Measurements from ENCODE around the gene ARHGEF39. TPM values are rescaled to one million over a fixed set of nuclear protein-coding genes. Genes with fewer than 3 reads are reported as not detected.
"Not testable (repeated sequence)": the region's sequence is repeated elsewhere in the genome, so short reads cannot be mapped to it uniquely, and the experiment has no call there.

The ARHGEF39 gene
- total RNA-seq, 2 donors from 2014 or later, result 1.6 to 3.1 TPM

DNA sequence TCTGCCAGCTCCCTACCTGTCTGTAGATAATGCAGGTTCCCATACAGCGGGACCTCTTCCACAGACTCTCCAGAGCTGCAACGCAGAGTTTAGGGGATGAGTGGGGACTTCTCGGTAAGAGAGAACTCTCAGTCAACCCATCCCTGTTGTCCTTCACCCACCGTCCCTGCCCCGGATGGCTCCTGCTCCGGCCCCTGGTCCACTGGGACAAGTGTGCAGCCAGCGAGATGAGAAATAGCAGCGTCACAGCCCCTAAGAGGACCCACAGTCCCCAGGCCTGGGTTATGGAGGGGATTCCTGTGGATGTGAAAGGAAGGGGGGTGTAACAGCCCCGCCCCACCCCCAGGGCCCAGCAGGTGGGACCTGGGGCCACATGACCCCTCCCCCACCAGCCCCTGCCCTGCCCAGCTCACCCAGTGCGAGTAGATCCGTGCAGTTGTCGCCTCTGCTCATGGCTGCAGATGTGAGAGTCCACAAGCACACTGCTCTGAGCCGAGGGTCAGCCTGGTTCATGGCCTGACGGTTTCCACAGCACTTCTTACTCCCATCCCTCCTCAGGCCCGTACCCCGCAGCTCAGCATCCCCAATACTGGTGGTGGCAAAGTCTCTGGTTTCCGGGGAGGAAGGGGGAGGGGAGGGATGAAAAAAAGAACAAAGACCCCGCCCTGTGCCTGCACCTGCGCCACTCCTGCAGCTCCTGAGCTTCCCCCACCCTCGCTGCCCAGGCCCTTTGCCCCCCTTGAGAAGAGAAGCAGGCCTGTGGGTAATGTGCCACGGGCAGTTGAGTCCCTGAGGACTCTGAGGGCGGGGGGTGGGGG is 14.4 kb downstream of the ARHGEF39 start, which contains the start of gene SIT1:
Gene SIT1, minus strand, starts transcription at position 591 of the 818 bp plus-strand sequence. Its CDS starts 78 bp downstream, at position 513.
- no peaks in the 10 kb centered on the region for H3K9me3 ChIP-seq (ENCODE audit: control insufficient read depth, low read length, poor library complexity, severe bottlenecking)
- Mint-ChIP-seq H3K4me1 (peaks cover 42% of the 10 kb centered on the region), H3K27me3 (no peaks in the 10 kb centered on the region), H3K36me3 (ENCODE audit: low read depth) (peaks cover 4% of the 10 kb centered on the region), H3K27ac (peak within 1 kb of the TSS; percentile 98), H3K4me3 (peak within 1 kb of the TSS; percentile 98)
- no peak for ATAC-seq
- DNase-seq, result no peak

DNA sequence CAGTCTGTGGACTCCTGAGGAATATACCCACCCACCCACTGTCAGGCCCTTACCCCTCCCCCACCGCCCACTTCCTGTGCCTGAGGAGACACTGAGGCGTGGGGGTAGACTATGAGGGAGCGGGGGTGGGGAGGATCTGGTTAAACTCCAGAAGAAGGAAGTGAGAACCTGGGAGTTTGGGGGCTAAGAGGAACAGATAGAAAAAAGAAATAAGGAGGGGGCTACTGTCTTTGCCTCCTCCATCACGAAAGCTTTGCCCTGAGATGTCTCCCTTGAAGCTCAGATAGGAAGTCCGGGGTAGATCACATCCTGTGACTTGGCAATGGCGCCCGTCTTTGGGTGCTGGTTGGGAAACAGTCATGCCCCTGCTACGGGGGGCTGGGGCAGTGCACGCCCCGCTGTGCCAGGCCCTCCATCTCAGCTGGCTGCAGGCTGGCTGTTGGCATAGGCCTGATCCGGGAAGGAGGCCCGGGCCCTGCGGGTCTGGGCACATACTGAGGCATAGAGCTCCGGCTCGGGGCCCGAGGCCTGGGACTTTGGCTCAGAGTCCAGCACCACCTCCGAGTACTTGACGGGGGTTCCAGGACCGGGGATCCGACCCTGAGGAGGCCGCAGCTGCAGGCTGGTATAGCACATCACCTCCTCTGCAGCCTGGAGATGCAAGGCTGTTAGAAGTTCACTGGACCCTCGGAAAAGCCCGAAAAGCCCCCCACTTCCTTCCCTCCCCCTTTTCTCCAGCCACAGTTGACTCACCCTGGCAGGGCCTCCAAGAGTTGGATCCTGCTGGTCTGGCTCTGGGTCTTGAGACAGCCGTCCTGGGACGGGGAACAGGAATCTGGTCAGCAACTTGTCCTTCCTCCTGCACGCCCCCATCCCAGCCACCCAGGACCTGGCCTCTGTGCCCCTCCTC is 15.3 kb downstream of the ARHGEF39 start:
- ATAC-seq (no peak), DNase-seq (no peak)
- Mint-ChIP-seq H3K4me3 (peak overlapping the region; percentile 98), H3K27ac (peak overlapping the region; percentile 98), H3K36me3 (ENCODE audit: low read depth) (peaks cover 4% of the 10 kb centered on the region), H3K4me1 (peaks cover 42% of the 10 kb centered on the region), H3K27me3 (no peaks in the 10 kb centered on the region)
- no peaks in the 10 kb centered on the region for H3K9me3 ChIP-seq (ENCODE audit: control insufficient read depth, low read length, poor library complexity, severe bottlenecking)

DNA sequence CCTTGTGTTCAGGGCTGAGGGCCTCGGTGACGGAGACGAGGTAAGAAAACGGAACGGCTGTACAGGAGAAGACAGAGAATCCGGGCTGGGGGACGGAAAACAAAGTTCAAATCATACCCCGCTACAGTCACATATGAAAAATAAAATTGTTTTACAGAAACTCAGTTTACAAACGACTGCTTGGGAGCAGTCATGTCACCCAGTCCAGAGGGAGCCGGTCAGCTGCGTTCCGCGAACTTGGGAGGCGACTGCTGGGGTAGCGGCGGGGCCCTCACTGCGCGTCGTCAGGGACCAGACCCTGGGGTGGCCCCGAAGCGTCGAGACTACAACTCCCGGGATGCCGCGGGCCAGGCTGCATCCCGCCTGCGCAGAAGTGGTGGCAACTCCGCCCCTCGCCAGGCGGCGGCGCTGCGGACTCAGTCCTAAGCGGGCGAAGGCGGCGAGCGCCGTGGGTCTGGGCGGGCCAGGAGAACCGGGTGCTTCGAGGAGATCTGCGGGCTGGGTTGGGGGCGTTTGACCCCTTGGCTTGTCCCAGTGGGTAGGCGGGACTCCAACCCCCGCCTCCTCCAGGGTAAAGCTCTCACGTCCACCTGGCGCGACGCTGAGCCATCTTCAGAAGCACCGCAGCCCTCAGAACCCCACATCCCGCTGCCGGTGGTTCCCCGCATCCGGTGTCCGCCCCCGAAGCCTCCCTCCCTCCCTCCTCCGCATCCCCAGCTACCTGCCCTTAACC is 18.3 kb downstream of the ARHGEF39 start:
- Mint-ChIP-seq H3K4me3 (peak overlapping the region; percentile 98), H3K27me3 (no peaks in the 10 kb centered on the region), H3K4me1 (peaks cover 41% of the 10 kb centered on the region), H3K27ac (peak overlapping the region; percentile 98), H3K36me3 (ENCODE audit: low read depth) (peaks cover 4% of the 10 kb centered on the region)
- H3K9me3 ChIP-seq (ENCODE audit: control insufficient read depth, low read length, poor library complexity, severe bottlenecking), result no peaks in the 10 kb centered on the region
- DNase-seq (peak; percentile 89 to 90 (median 90)), ATAC-seq (peak; percentile 89)

DNA sequence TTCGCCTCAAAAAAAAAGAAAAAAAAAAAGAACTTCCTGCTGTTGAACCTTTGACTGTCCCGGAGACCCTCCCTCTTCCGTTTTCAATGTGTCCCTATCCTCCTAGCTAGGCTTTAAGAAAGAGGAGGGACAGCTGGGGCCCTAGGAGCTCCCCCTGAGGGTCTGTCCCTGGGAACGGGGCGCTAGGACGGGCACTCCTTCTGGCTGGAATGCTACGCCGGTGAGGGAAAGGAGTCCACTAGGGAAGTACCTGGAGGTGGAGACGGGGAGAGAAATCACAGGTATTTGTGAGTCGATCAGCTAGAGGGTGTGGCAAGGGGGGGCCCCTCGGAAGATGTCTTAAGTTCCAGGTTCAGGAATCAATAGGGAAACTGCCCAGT is 18.9 kb downstream of the ARHGEF39 start:
- ATAC-seq (no peak), DNase-seq (no peak)
- H3K9me3 ChIP-seq (ENCODE audit: control insufficient read depth, low read length, poor library complexity, severe bottlenecking), result no peaks in the 10 kb centered on the region
- Mint-ChIP-seq H3K4me3 (peak overlapping the region; percentile 98), H3K27ac (peak overlapping the region; percentile 98), H3K36me3 (ENCODE audit: low read depth) (peaks cover 4% of the 10 kb centered on the region), H3K4me1 (peaks cover 37% of the 10 kb centered on the region), H3K27me3 (no peaks in the 10 kb centered on the region)

DNA sequence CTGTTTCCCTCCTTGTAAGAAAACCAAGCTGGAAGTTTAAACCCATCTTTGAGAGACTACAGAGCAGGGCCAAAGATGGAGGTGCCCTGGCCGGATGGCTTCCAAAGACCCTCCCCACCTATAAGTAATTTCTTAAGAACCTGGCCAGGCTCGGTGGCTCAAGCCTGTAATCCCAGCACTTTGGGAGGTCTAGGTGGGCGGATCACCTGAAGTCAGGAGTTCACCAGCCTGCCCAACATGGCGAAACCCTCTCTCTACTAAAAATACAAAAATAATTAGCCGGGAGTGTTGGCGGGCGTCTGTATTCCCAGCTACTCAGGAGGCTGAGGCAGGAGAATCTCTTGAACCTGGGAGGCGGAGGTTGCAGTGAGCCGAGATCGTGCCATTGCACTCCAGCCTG is 19.3 kb downstream of the ARHGEF39 start:
- peak overlapping the region; percentile 98 for H3K4me3 Mint-ChIP-seq
- peak overlapping the region; percentile 98 for H3K27ac Mint-ChIP-seq
- H3K27me3 Mint-ChIP-seq; H3K36me3 Mint-ChIP-seq (ENCODE audit: low read depth); H3K9me3 ChIP-seq (ENCODE audit: control insufficient read depth, low read length, poor library complexity, severe bottlenecking); DNase-seq; ATAC-seq: not testable (repeated sequence)
- H3K4me1 Mint-ChIP-seq, result peaks cover 33% of the 10 kb centered on the region

DNA sequence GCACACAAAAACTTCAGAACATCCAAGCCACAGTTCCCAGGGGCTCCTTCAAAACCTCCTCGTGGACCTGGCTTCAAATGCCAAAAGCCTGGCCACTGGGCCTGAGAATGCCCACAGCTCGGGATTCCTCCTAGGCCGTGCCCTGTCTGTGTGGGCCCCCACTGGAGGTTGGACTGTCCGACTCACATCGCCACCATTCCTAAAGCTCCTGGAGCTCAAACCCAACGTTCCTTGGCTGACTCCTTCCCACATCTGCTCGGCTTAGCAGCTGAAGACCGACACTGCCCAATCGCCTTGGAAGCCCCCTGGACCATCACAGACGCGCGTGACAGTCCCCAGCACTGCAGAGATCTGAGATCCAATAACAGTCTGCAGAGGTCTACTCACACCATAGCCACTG is 21.9 kb downstream of the ARHGEF39 start:
- H3K36me3 Mint-ChIP-seq (ENCODE audit: low read depth), result peaks cover 2% of the 10 kb centered on the region
- DNase-seq (no peak), ATAC-seq (no peak)
- H3K27me3 Mint-ChIP-seq, result no peaks in the 10 kb centered on the region
- H3K4me1 Mint-ChIP-seq, result peaks cover 28% of the 10 kb centered on the region
- no peak overlapping the region for H3K4me3 Mint-ChIP-seq
- H3K9me3 ChIP-seq (ENCODE audit: control insufficient read depth, low read length, poor library complexity, severe bottlenecking), result no peaks in the 10 kb centered on the region
- no peak overlapping the region for H3K27ac Mint-ChIP-seq

DNA sequence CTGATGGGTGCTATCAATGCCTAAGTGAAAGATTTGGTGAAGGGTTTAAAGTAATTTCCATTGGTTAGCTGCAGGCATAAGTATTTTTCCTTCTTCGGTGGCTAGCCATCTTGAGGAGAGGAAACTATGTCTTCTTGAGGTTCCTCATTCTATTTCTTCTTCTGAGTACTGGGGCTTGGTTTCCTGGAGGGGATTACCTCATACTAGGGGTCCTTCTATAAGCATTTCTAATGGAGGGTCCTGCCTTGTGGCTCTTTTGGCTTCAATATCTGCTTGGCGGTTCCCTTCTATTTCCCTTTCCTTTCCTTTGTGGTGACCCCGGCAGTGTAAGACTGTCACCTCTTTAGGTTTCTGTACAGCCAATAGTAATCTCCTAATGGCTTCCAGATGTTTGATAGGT is 23.5 kb downstream of the ARHGEF39 start:
- H3K4me3 Mint-ChIP-seq; H3K9me3 ChIP-seq (ENCODE audit: control insufficient read depth, low read length, poor library complexity, severe bottlenecking); ATAC-seq; H3K27ac Mint-ChIP-seq; H3K27me3 Mint-ChIP-seq; H3K36me3 Mint-ChIP-seq (ENCODE audit: low read depth); DNase-seq: not testable (repeated sequence)
- H3K4me1 Mint-ChIP-seq, result peaks cover 31% of the 10 kb centered on the region

DNA sequence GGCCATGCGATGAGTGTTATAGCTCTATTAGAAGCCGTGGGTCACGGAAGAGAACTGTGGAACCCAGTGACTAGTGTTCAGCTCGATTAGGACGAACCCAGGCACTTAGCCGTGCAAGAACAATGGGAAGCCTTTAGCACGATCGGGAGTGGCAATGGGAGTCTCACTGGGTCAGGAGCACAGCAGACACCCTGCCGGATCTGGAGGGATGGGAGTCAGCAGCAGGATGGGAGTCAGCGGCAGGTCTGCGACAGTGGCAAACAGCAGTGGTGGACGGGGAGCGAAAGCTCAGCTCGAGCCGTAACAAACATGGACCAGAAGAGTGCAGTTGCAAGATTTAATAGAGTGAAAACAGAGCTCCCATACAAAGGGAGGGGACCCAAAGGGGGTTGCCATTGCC is 24.6 kb downstream of the ARHGEF39 start:
- not testable (repeated sequence) for ATAC-seq; H3K27me3 Mint-ChIP-seq; H3K27ac Mint-ChIP-seq; H3K36me3 Mint-ChIP-seq (ENCODE audit: low read depth); DNase-seq; H3K9me3 ChIP-seq (ENCODE audit: control insufficient read depth, low read length, poor library complexity, severe bottlenecking); H3K4me3 Mint-ChIP-seq
- H3K4me1 Mint-ChIP-seq, result peaks cover 29% of the 10 kb centered on the region

DNA sequence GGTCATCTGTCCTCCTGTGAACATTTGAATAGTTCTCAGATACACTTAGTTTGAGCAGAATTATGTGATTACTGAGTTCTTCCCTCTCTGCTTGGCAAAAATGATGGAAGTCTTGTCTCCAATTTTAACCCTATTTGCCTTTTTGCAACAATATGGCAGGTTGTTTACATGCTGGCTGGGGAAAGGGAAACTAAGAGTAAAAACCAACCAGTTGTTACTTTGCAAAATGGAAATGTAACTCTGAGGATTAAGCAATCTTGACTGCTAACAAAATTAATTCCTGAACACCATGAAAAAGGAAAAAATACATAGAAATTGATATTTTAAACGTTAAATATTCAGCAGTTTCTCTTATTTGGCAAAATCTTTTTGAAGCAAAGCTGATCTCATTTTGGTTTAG is 25.4 kb downstream of the ARHGEF39 start:
- ATAC-seq (no peak), DNase-seq (no peak)
- peaks cover 5% of the 10 kb centered on the region for H3K36me3 Mint-ChIP-seq (ENCODE audit: low read depth)
- no peak overlapping the region for H3K4me3 Mint-ChIP-seq
- H3K9me3 ChIP-seq (ENCODE audit: control insufficient read depth, low read length, poor library complexity, severe bottlenecking), result no peaks in the 10 kb centered on the region
- H3K27ac Mint-ChIP-seq, result no peak overlapping the region
- H3K27me3 Mint-ChIP-seq, result no peaks in the 10 kb centered on the region
- H3K4me1 Mint-ChIP-seq, result peaks cover 32% of the 10 kb centered on the region

DNA sequence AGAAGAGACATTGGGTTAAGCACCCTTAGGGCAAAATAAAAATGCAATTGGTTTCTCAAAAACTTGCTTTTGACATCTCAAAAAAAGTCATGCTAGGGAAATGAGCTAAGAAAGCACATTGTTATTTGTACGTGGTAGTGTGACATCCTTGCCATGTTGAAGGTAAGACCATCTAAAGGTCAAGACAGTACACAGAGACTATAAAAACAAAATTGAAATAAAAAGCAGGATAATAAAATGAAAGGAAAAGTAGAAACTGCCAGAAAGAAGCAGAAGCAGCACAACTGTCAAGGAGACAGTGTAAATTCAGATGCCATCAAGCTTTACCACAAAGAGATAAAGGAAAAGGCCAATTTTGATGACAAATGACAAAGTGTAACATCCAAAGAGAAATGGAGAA is 25.8 kb downstream of the ARHGEF39 start:
- not testable (repeated sequence) for DNase-seq; H3K27me3 Mint-ChIP-seq; ATAC-seq; H3K27ac Mint-ChIP-seq; H3K9me3 ChIP-seq (ENCODE audit: control insufficient read depth, low read length, poor library complexity, severe bottlenecking); H3K36me3 Mint-ChIP-seq (ENCODE audit: low read depth); H3K4me3 Mint-ChIP-seq
- H3K4me1 Mint-ChIP-seq, result peaks cover 33% of the 10 kb centered on the region

DNA sequence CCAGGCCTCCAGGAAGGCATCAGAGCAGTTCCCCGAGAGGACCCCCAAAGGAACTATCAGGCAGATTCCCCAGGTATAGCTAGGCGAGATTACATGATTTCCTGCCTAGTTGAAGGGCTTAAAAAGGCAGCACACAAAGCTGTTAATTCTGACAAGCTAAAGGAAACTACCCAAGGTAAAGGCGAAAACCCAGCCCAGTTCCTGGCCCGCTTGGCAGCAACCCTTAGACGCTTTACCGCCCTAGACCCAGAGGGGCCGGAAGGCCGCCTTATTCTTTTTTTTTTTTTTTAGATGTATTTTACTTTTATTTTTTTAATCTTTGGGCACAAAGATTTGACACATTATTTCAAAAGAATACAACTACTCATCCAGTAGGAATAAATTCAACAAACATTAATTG is 26.2 kb downstream of the ARHGEF39 start:
- DNase-seq; H3K36me3 Mint-ChIP-seq (ENCODE audit: low read depth); H3K4me3 Mint-ChIP-seq; H3K27me3 Mint-ChIP-seq; H3K9me3 ChIP-seq (ENCODE audit: control insufficient read depth, low read length, poor library complexity, severe bottlenecking): not testable (repeated sequence)
- peaks cover 33% of the 10 kb centered on the region for H3K4me1 Mint-ChIP-seq
- H3K27ac Mint-ChIP-seq, result peak overlapping the region; percentile 65
- peak; percentile 41 for ATAC-seq

DNA sequence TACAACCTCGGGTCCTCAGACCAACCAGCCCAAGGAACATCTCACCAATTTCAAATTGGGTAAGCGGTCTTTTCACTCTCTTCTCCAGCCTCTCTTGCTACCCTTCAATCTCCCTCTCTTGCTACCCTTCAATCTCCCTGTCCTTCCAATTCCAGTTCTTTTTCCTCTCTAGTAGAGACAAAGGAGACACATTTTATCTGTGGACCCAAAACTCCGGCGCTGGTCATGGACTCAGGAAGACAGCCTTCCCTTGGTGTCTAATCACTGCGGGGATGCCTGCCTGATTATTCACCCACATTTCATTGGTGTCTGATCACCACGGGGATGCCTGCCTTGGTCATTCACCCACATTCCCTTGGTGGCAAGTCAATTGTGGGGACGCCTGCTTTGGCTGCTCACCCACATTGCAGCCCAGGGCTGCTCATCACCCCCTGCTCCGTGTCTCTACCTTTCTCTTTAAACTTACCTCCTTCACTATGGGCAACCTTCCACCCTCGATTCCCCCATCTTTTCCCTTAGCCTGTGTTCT is 27.5 kb downstream of the ARHGEF39 start:
- not testable (repeated sequence) for H3K36me3 Mint-ChIP-seq (ENCODE audit: low read depth); ATAC-seq; H3K9me3 ChIP-seq (ENCODE audit: control insufficient read depth, low read length, poor library complexity, severe bottlenecking); DNase-seq; H3K27me3 Mint-ChIP-seq; H3K4me3 Mint-ChIP-seq
- Mint-ChIP-seq H3K27ac (peak overlapping the region; percentile 65), H3K4me1 (peaks cover 32% of the 10 kb centered on the region)

DNA sequence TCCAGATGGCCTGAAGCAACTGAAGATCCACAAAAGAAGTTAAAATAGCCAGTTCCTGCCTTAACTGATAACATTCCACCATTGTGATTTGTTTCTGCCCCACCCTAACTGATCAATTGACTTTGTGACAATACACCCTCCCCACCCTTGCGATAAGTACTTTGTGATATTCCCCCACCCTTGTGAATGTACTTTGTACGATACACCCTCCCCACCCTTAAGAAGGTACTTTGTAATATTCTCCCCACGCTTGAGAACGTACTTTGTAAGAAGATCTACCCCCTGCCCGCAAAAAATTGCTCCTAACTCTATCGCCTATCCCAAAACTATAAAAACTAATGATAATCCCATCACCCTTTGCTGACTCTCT is 28.1 kb downstream of the ARHGEF39 start:
- H3K4me3 Mint-ChIP-seq; H3K36me3 Mint-ChIP-seq (ENCODE audit: low read depth); DNase-seq; H3K9me3 ChIP-seq (ENCODE audit: control insufficient read depth, low read length, poor library complexity, severe bottlenecking); H3K27me3 Mint-ChIP-seq; ATAC-seq: not testable (repeated sequence)
- Mint-ChIP-seq H3K27ac (peak overlapping the region; percentile 51), H3K4me1 (peaks cover 32% of the 10 kb centered on the region)
